H1 (cell line): Measurements from ENCODE around the gene A2ML1. TPM values are rescaled to one million over a fixed set of nuclear protein-coding genes. Genes with fewer than 3 reads are reported as not detected.

Experiments used
- CTCF ChIA-PET: fragments of 300-600 bp; sonication (Branson Sonifier 250); formaldehyde crosslinking; loops from one replicate; lab custom pipeline; 2021; ENCODE audit not compliant: partially characterized antibody; lab: Charles Lee
- POLR2A ChIA-PET: fragments of 300-600 bp; sonication (Branson Sonifier 250); formaldehyde crosslinking; loops from one replicate; lab custom pipeline; 2021; ENCODE audit warnings: inconsistent platforms; ENCODE audit not compliant: partially characterized antibody; lab: Charles Lee
- DNase-seq, 2 experiments: peaks; one replicate each; pipeline versions ENCODE4 v3.0.0 to v3.0.0-alpha.2; 2010 to 2022; ENCODE audit warnings: low spot score in 2 of 2, low read depth in 1 of 2, mixed read lengths in 1 of 2
- FAIRE-seq: peaks from 2 replicates; lab custom pipeline; 2011; peaks lifted over from hg19 to GRCh38; lab: Jason Lieb, UNC
- H2AFZ ChIP-seq: 2 replicates; pipeline ENCODE4 v1.8.1; 2012; ENCODE audit warnings: low read length, inconsistent platforms
- H2AK5ac ChIP-seq: 2 replicates; pipeline ENCODE4 v1.6.1; 2013; ENCODE audit warnings: low read depth, low read length
- H2BK120ac ChIP-seq: replicated peaks from 2 replicates; pipeline ENCODE3; 2013; ENCODE audit warnings: low read depth, low read length, inconsistent platforms
- H2BK12ac ChIP-seq: 2 replicates; pipeline ENCODE4 v1.6.1; 2013; ENCODE audit warnings: low read depth, low read length
- H2BK15ac ChIP-seq: 2 replicates; pipeline ENCODE4 v1.6.1; 2013; ENCODE audit warnings: low read length
- H2BK20ac ChIP-seq: 2 replicates; pipeline ENCODE4 v1.6.1; 2013; ENCODE audit warnings: low read length
- H2BK5ac ChIP-seq: 2 replicates; pipeline ENCODE4 v1.6.1; 2013; ENCODE audit warnings: low read depth, low read length
- H3K14ac ChIP-seq: 2 replicates; pipeline ENCODE4 v1.6.1; 2013; ENCODE audit warnings: inconsistent platforms; ENCODE audit not compliant: insufficient read length
- H3K18ac ChIP-seq: 2 replicates; pipeline ENCODE4 v1.6.1; 2013; ENCODE audit warnings: low read length; ENCODE audit errors: extremely low read depth
- H3K23ac ChIP-seq: 2 replicates; pipeline ENCODE4 v1.6.1; 2013; ENCODE audit warnings: inconsistent platforms; ENCODE audit not compliant: insufficient read length
- H3K23me2 ChIP-seq: 2 replicates; pipeline ENCODE4 v1.6.1; 2013; ENCODE audit warnings: low read depth, low read length
- H3K27ac ChIP-seq: 2 replicates; pipeline ENCODE4 v1.6.1; 2011; ENCODE audit warnings: low read depth, low read length, inconsistent platforms
- H3K27me3 ChIP-seq, 4 experiments: replicated peaks in 1 of 4; 1 replicate in 1 of 4; 2 replicates in 3 of 4; pipeline versions ENCODE4 v1.6.1 to v1.8.1; 2011 to 2013; ENCODE audit warnings: low read length in 3 of 4, mild to moderate bottlenecking in 3 of 4, inconsistent platforms in 2 of 4, mixed read lengths in 2 of 4, moderate library complexity in 1 of 4; ENCODE audit not compliant: control insufficient read depth in 3 of 4, insufficient read depth in 3 of 4; ENCODE audit errors: extremely low read depth in 1 of 4
- H3K36me3 ChIP-seq, 4 experiments: 2 replicates each; pipeline versions ENCODE4 v1.6.1 to v1.8.1; 2011 to 2013; ENCODE audit warnings: mild to moderate bottlenecking in 4 of 4, low read length in 3 of 4, moderate library complexity in 2 of 4, control low read depth in 1 of 4, inconsistent platforms in 1 of 4; ENCODE audit not compliant: insufficient read depth in 4 of 4, control insufficient read depth in 2 of 4
- H3K4ac ChIP-seq: replicated peaks from 2 replicates; pipeline ENCODE3; 2013; ENCODE audit warnings: low read length, low read depth, mixed read lengths, inconsistent platforms; ENCODE audit not compliant: insufficient read length
- H3K4me1 ChIP-seq, 4 experiments: replicated peaks in 1 of 4; 1 replicate in 1 of 4; 2 replicates in 3 of 4; pipeline versions ENCODE4 v1.6.1 to v1.8.1; 2011 to 2013; ENCODE audit warnings: low read length in 3 of 4, inconsistent platforms in 2 of 4, mixed read lengths in 1 of 4; ENCODE audit not compliant: insufficient read depth in 4 of 4, control insufficient read depth in 3 of 4
- H3K4me2 ChIP-seq, 2 experiments: 2 replicates each; pipeline versions ENCODE4 v1.6.1 to v1.8.1; 2011 to 2013; ENCODE audit warnings: low read depth in 2 of 2, low read length in 2 of 2, control low read depth in 1 of 2, inconsistent platforms in 1 of 2, mild to moderate bottlenecking in 1 of 2; ENCODE audit not compliant: insufficient read depth in 1 of 2
- H3K4me3 ChIP-seq, 4 experiments: fragments of 200-600, 300-600 bp in 1 of 4; sonication (generic), shearing (Covaris generic), sonication (Bioruptor Twin) in 1 of 4; 2 replicates each; pipeline versions ENCODE4 v1.5.1 to v1.8.1; 2011 to 2016; ENCODE audit warnings: low read length in 4 of 4, low read depth in 3 of 4, control low read depth in 2 of 4, inconsistent platforms in 2 of 4, mild to moderate bottlenecking in 2 of 4, mixed read lengths in 1 of 4, moderate library complexity in 1 of 4; ENCODE audit not compliant: insufficient read depth in 2 of 4; ENCODE audit errors: extremely low read depth in 1 of 4
- H3K56ac ChIP-seq: replicated peaks from 2 replicates; pipeline ENCODE3; 2013; ENCODE audit warnings: low read depth, mild to moderate bottlenecking, mixed read lengths, low read length, inconsistent platforms; ENCODE audit not compliant: insufficient read length
- H3K79me1 ChIP-seq: 2 replicates; pipeline ENCODE4 v1.6.1; 2013; ENCODE audit warnings: low read depth, low read length, control low read depth
- H3K79me2 ChIP-seq, 2 experiments: 2 replicates each; pipeline versions ENCODE4 v1.6.1 to v1.8.1; 2012 to 2013; ENCODE audit warnings: low read length in 2 of 2, mild to moderate bottlenecking in 2 of 2, inconsistent platforms in 1 of 2; ENCODE audit not compliant: insufficient read depth in 2 of 2, control insufficient read depth in 1 of 2
- H3K9ac ChIP-seq, 4 experiments: replicated peaks in 1 of 4; 1 replicate in 1 of 4; 2 replicates in 3 of 4; pipeline versions ENCODE4 v1.6.1 to v1.8.1; 2011 to 2013; ENCODE audit warnings: low read depth in 3 of 4, low read length in 3 of 4, control low read depth in 2 of 4, mild to moderate bottlenecking in 2 of 4, moderate library complexity in 2 of 4, inconsistent platforms in 1 of 4; ENCODE audit errors: extremely low read depth in 1 of 4
- H3K9me3 ChIP-seq, 2 experiments: 2 replicates each; pipeline versions ENCODE4 v1.6.1 to v1.8.1; 2012 to 2013; ENCODE audit warnings: mild to moderate bottlenecking in 2 of 2, moderate library complexity in 2 of 2, control low read depth in 1 of 2, inconsistent platforms in 1 of 2, low read depth in 1 of 2, low read length in 1 of 2, mixed read lengths in 1 of 2; ENCODE audit not compliant: insufficient read depth in 2 of 2
- H4K20me1 ChIP-seq, 2 experiments: replicated peaks in 1 of 2; 2 replicates each; pipeline versions ENCODE3 to v1.8.1; 2011 to 2013; ENCODE audit warnings: inconsistent platforms in 2 of 2, low read length in 2 of 2, mild to moderate bottlenecking in 1 of 2; ENCODE audit not compliant: insufficient read depth in 2 of 2, control insufficient read depth in 1 of 2
- H4K5ac ChIP-seq: 2 replicates; pipeline ENCODE4 v1.6.1; 2013; ENCODE audit warnings: low read length, low read depth, mixed read lengths, inconsistent platforms; ENCODE audit not compliant: insufficient read length
- H4K8ac ChIP-seq: 2 replicates; pipeline ENCODE4 v1.8.0; 2013; ENCODE audit warnings: mild to moderate bottlenecking, moderate library complexity, low read length, inconsistent platforms; ENCODE audit not compliant: insufficient read depth; ENCODE audit errors: extremely low read depth
- H4K91ac ChIP-seq: replicated peaks from 2 replicates; pipeline ENCODE3; 2013; ENCODE audit warnings: low read length, mixed read lengths, inconsistent platforms; ENCODE audit not compliant: insufficient read length
- KDM4A ChIP-seq: IDR thresholded peaks from one replicate; pipeline ENCODE4 v1.7.1; 2012; ENCODE audit warnings: low read depth, mild to moderate bottlenecking, moderate library complexity, low read length, inconsistent platforms; ENCODE audit not compliant: severe bottlenecking
- YY1 ChIP-seq: IDR thresholded peaks from 2 replicates; pipeline ENCODE4 v1.6.1; 2011; ENCODE audit warnings: low read depth, mild to moderate bottlenecking, low read length
- WGBS, 2 experiments: shearing (Covaris generic) in 1 of 2; methylation state at CpG; one replicate each; pipeline versions ENCODE4 v1.1.6 to v1.1.7; 2013 to 2015; ENCODE audit warnings: low lambda C conversion rate in 2 of 2, mixed read lengths in 2 of 2, inconsistent platforms in 1 of 2, low coverage in 1 of 2, missing lambda C conversion rate in 1 of 2; ENCODE audit not compliant: insufficient replicate concordance in 2 of 2, insufficient coverage in 1 of 2, insufficient read length in 1 of 2; ENCODE audit errors: extremely low coverage in 1 of 2, missing lambda C conversion rate in 1 of 2; 5-methylcytosine and 5-hydroxymethylcytosine counted together
- polyA plus RNA-seq, 7 experiments: library from polyadenylated mRNA; depleted of rRNA in 3 of 7; stranded (reverse) in 5 of 7; unstranded in 2 of 7; fragments of >200 nt in 5 of 7; fragments of 200-250 nt in 2 of 7; gene quantifications; 1 replicate in 5 of 7; 2 replicates in 1 of 7; 4 replicates in 1 of 7; pipeline versions ENCODE4 v1.2.1 to v1.2.3, GENCODE V29; 2011 to 2013; ENCODE audit warnings: missing spikeins in 2 of 7, mixed read lengths in 2 of 7
- total RNA-seq: library from RNA; stranded (reverse); fragmentation: NEBNext Ultra II Directional; extraction: Animal tissue kit (Norgen Biotek cat#: 25700); gene quantifications from 2 replicates; pipeline ENCODE4 v1.2.1, GENCODE V29; 2021

Gene A2ML1
- total and polyA plus RNA-seq, 2 of the 8 experiments (the other 6 are each of a cell fraction or from before 2014, with no cell fraction given): 10.2 to 10.3 TPM

DNA sequence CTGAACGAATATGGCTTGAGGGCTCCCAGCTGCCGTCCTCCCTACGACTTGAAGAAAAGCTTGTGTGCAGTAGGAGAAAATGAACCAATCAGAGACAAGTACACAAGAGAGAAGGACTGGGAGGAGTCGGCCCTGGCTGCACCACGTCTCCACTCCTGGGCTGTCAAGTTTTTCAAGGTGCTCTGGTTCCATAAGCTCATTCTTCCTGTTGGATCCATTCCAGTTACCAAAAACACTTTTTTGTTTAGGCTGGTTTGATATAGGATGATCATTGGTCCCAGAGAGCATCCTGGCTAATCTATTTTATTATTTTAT is 2.8 kb upstream of the A2ML1 start:
- Histone ChIP-seq H3K79me1 (no peaks in the 10 kb centered on the region), H3K9me3 (no peaks in the 10 kb centered on the region), H4K8ac (no peak overlapping the region), H2BK120ac (peak overlapping the region; percentile 25), H2AK5ac (no peak overlapping the region; the same call in 1 of the 2 replicates), H2AFZ (no peak overlapping the region), H2BK12ac (no peak overlapping the region), H4K91ac (no peak overlapping the region), H3K9ac (no peak overlapping the region), H4K5ac (peak overlapping the region; percentile 2), H2BK15ac (no peak overlapping the region), H3K23me2 (peaks cover 2% of the 10 kb centered on the region), H2BK20ac (0 out of 2 replicates have a peak overlapping the region, but pooled peaks have one; percentile 23), H3K56ac (peak overlapping the region; percentile 63), H3K4ac (no peak overlapping the region), H3K23ac (no peak overlapping the region), H3K27ac (peak overlapping the region; percentile 61; the same call in 1 of the 2 replicates), H3K4me1 (peaks cover 4 to 19% (median 17%) of the 10 kb centered on the region in 4 experiments), H3K27me3 (no peaks in the 10 kb centered on the region), H3K14ac (no peak overlapping the region), H3K4me3 (peak overlapping the region in 2 of 4 experiments; percentile 20 to 45; a peak in 3 of 8 replicates), H3K18ac (peak overlapping the region; percentile 84), H3K36me3 (no peaks in the 10 kb centered on the region), H2BK5ac (peak overlapping the region; percentile 72), H4K20me1 (no peaks in the 10 kb centered on the region), H3K79me2 (no peaks in the 10 kb centered on the region), H3K4me2 (peak overlapping the region; percentile 64 to 82)
- ChIA-PET POLR2A (interaction anchor here (0.6 to 10.4 kb wide), 16 partner anchors 9 to 247 kb away, joined by 3 to 211 read pairs (median 4); partner anchors contain the start of genes PHC1 and RIMKLB), CTCF (interaction anchor here (0.5 to 3.1 kb wide), 12 partner anchors 9 to 1014 kb away, joined by 3 to 15 read pairs (median 5); no protein-coding TSS in a partner anchor)
- TF ChIP-seq KDM4A (no peak), YY1 (no peak)
- FAIRE-seq (no peak), DNase-seq (no peak)
- 4% methylated on average over 5 of the region's 5 CpGs; no CpG with 5 or more reads in 1 of the 2 experiments for WGBS, 2 experiments
